HEK293 (cell line): Measurements from ENCODE around the gene GIPC1.
A peak's percentile ranks its signal among the peaks of the same experiment; 100 is the strongest.

Source experiments
- CTCF ChIA-PET: fragments of 350-600 bp; formaldehyde crosslinking; extraction: SDS; loops from one replicate; lab custom pipeline; 2021; ENCODE audit warnings: antibody characterized with exemption; lab: Yijun Ruan, JAX
- POLR2A ChIA-PET: fragments of 300-600 bp; formaldehyde crosslinking; extraction: SDS; loops from one replicate; lab custom pipeline; 2020; ENCODE audit warnings: antibody characterized with exemption, inconsistent platforms; lab: Yijun Ruan, JAX
- H3K27ac ChIP-seq: fragments of 200-500 bp; sonication (Bioruptor generic); 2 replicates; pipeline ENCODE4 v1.5.1; 2014; ENCODE audit warnings: low read depth, low read length, control low read depth, inconsistent platforms; ENCODE audit errors: extremely low read depth
- H3K36me3 ChIP-seq, 2 experiments: fragments of 200-500 bp in 1 of 2; sonication (Bioruptor generic) in 1 of 2; 1 replicate in 1 of 2; 2 replicates in 1 of 2; pipeline ENCODE4 v1.5.1; 2014 to 2017; ENCODE audit warnings: inconsistent platforms in 2 of 2, low read length in 2 of 2; ENCODE audit not compliant: control insufficient read depth in 2 of 2, insufficient read depth in 1 of 2
- H3K4me1 ChIP-seq: fragments of 200-500 bp; sonication (Bioruptor generic); 2 replicates; pipeline ENCODE4 v1.5.1; 2014; ENCODE audit warnings: mild to moderate bottlenecking, low read length, inconsistent platforms; ENCODE audit not compliant: control insufficient read depth, insufficient read depth
- H3K4me3 ChIP-seq: 2 replicates; pipeline ENCODE4 v1.5.1; 2011; ENCODE audit warnings: low read depth, mild to moderate bottlenecking, control low read depth, low read length, moderate library complexity
- H3K9me3 ChIP-seq: fragments of 200-500 bp; sonication (Bioruptor generic); 2 replicates; pipeline ENCODE4 v1.5.1; 2014; ENCODE audit warnings: low read depth, low read length, inconsistent platforms; ENCODE audit not compliant: control insufficient read depth, insufficient read depth
- BCL11B ChIP-seq: fragments of 450-650 bp; formaldehyde crosslinking; IDR thresholded peaks from 2 replicates; pipeline ENCODE4 v1.5.1; 2016; ENCODE audit warnings: low read depth, missing biosample characterization, missing genetic modification characterization
- GLI2 ChIP-seq: fragments of 450-650 bp; formaldehyde crosslinking; IDR thresholded peaks from 2 replicates; pipeline ENCODE4; 2017; ENCODE audit warnings: missing biosample characterization, missing genetic modification characterization, low read depth, borderline replicate concordance
- HOXC10 ChIP-seq: sonication (generic); formaldehyde crosslinking; IDR thresholded peaks from 2 replicates; pipeline ENCODE4 v1.8.1; 2023; ENCODE audit warnings: mild to moderate bottlenecking, missing genetic modification reagents
- HOXD13 ChIP-seq: sonication (generic); formaldehyde crosslinking; IDR thresholded peaks from 2 replicates; pipeline ENCODE4 v1.8.0; 2022; ENCODE audit warnings: missing genetic modification reagents, borderline replicate concordance
- IKZF3 ChIP-seq: fragments of 450-650 bp; IDR thresholded peaks from 2 replicates; pipeline ENCODE4 v1.5.0; 2018; ENCODE audit warnings: missing biosample characterization, mild to moderate bottlenecking, missing genetic modification characterization, moderate library complexity
- PRDM10 ChIP-seq: fragments of 450-650 bp; formaldehyde crosslinking; IDR thresholded peaks from 2 replicates; pipeline ENCODE4 v1.5.1; 2016; ENCODE audit warnings: missing biosample characterization, missing genetic modification characterization
- PRDM2 ChIP-seq: fragments of 450-650 bp; formaldehyde crosslinking; IDR thresholded peaks from 2 replicates; pipeline ENCODE4 v1.5.1; 2016; ENCODE audit warnings: missing biosample characterization, missing genetic modification characterization, borderline replicate concordance
- SP2 ChIP-seq: fragments of 450-650 bp; formaldehyde crosslinking; IDR thresholded peaks from 2 replicates; pipeline ENCODE4 v1.5.1; 2016; ENCODE audit warnings: missing biosample characterization, missing genetic modification characterization
- SP7 ChIP-seq: fragments of 450-650 bp; formaldehyde crosslinking; IDR thresholded peaks from 2 replicates; pipeline ENCODE4 v1.5.1; 2016; ENCODE audit warnings: missing biosample characterization, missing genetic modification characterization
- TRIM28 ChIP-seq: IDR thresholded peaks from 2 replicates; pipeline ENCODE4 v1.6.1; 2011; ENCODE audit warnings: low read length, control low read depth, borderline replicate concordance
- ZBTB26 ChIP-seq: fragments of 450-650 bp; formaldehyde crosslinking; optimal IDR thresholded peaks from 2 replicates; pipeline ENCODE3; 2016; ENCODE audit warnings: missing biosample characterization, mild to moderate bottlenecking, missing genetic modification characterization
- ZBTB49 ChIP-seq: fragments of 450-650 bp; formaldehyde crosslinking; IDR thresholded peaks from 2 replicates; pipeline ENCODE4 v1.5.1; 2016; ENCODE audit warnings: missing biosample characterization, missing genetic modification characterization, low read depth
- ZBTB7A ChIP-seq: fragments of 450-650 bp; formaldehyde crosslinking; IDR thresholded peaks from 2 replicates; pipeline ENCODE4 v1.5.1; 2016; ENCODE audit warnings: low read depth, missing biosample characterization, missing genetic modification characterization
- ZFP41 ChIP-seq: fragments of 450-650 bp; formaldehyde crosslinking; IDR thresholded peaks from 2 replicates; pipeline ENCODE4 v1.5.1; 2016; ENCODE audit warnings: missing biosample characterization, missing genetic modification characterization, borderline replicate concordance
- ZFP69B ChIP-seq: fragments of 450-650 bp; formaldehyde crosslinking; IDR thresholded peaks from 2 replicates; pipeline ENCODE4 v1.5.1; 2016; ENCODE audit warnings: missing biosample characterization, missing genetic modification characterization
- ZNF341 ChIP-seq: fragments of 450-650 bp; formaldehyde crosslinking; IDR thresholded peaks from 2 replicates; pipeline ENCODE4; 2016; ENCODE audit warnings: low read depth, missing biosample characterization, missing genetic modification characterization
- ZNF350 ChIP-seq: fragments of 450-650 bp; formaldehyde crosslinking; IDR thresholded peaks from 2 replicates; pipeline ENCODE4 v1.5.0; 2017; ENCODE audit warnings: missing biosample characterization, mild to moderate bottlenecking, missing genetic modification characterization
- ZNF37A ChIP-seq: fragments of 450-650 bp; IDR thresholded peaks from 2 replicates; pipeline ENCODE4 v1.5.1; 2018; ENCODE audit warnings: missing biosample characterization, missing genetic modification characterization
- ZNF514 ChIP-seq: fragments of 450-650 bp; formaldehyde crosslinking; IDR thresholded peaks from 2 replicates; pipeline ENCODE4 v1.5.1; 2016; ENCODE audit warnings: missing biosample characterization, missing genetic modification characterization
- ZNF560 ChIP-seq: fragments of 450-650 bp; formaldehyde crosslinking; IDR thresholded peaks from 2 replicates; pipeline ENCODE4 v1.5.1; 2017; ENCODE audit warnings: missing biosample characterization, missing genetic modification characterization, borderline replicate concordance
- ZNF785 ChIP-seq: fragments of 450-650 bp; formaldehyde crosslinking; IDR thresholded peaks from 2 replicates; pipeline ENCODE4 v1.5.1; 2016; ENCODE audit warnings: missing biosample characterization, missing genetic modification characterization
- ZNF792 ChIP-seq: fragments of 450-650 bp; formaldehyde crosslinking; IDR thresholded peaks from 2 replicates; pipeline ENCODE4 v1.5.1; 2016; ENCODE audit warnings: missing biosample characterization, missing genetic modification characterization

GIPC1 gene

GRCh38 chr19:14476673-14477401 is 19.1 kb downstream of the GIPC1 start (continued):
- TF ChIP-seq PRDM10 (tag by site-specific recombination) (peak; percentile 26; the same call in 1 of the 2 replicates), ZNF792 (tag by site-specific recombination) (no peak), SP2 (peak; percentile 39)

GRCh38 chr19:14476327-14476672 is 19.6 kb downstream of the GIPC1 start:
- H3K27ac ChIP-seq = no peak overlapping the region
- no peak overlapping the region for H3K4me3 ChIP-seq
- no peaks in the 10 kb centered on the region for H3K9me3 ChIP-seq
- POLR2A ChIA-PET = interaction anchor here (1.1 kb wide), 1 partner anchor 20 kb away, joined by 4 read pairs; the partner anchor contains the start of gene GIPC1
- H3K4me1 ChIP-seq = no peaks in the 10 kb centered on the region; the same call in 1 of the 2 replicates
- CTCF ChIA-PET = no interaction called here
- H3K36me3 ChIP-seq = peaks cover 0 to 30% of the 10 kb centered on the region in 2 experiments; a peak in 2 of 3 replicates
- 0 out of 2 replicates have a peak, but pooled peaks have one; percentile 18 for TF ChIP-seq PRDM2 (tag by site-specific recombination)
- no peak for TF ChIP-seq BCL11B (tag by site-specific recombination)
- TF ChIP-seq ZBTB7A = no peak
- TF ChIP-seq ZFP69B (tag by site-specific recombination) = peak; percentile 26; the same call in 1 of the 2 replicates
- TF ChIP-seq ZNF560 = 0 out of 2 replicates have a peak, but pooled peaks have one; percentile 2
- no peak for TF ChIP-seq ZNF785 (tag by site-specific recombination)
- no peak for TF ChIP-seq SP7 (tag by site-specific recombination)
- TF ChIP-seq ZBTB49 (tag by site-specific recombination) = no peak
- TF ChIP-seq ZNF341 (tag by site-specific recombination) = no peak
- TF ChIP-seq HOXD13 = no peak
- TF ChIP-seq HOXC10 (CRISPR knock-in tag) = no peak
- TF ChIP-seq GLI2 (tag by site-specific recombination) = no peak
- TF ChIP-seq ZNF350 (tag by site-specific recombination) = no peak
- TF ChIP-seq ZNF37A (tag by site-specific recombination) = no peak
- TF ChIP-seq ZBTB26 (tag by site-specific recombination) = peak; percentile 8
- no peak for TF ChIP-seq IKZF3 (tag by site-specific recombination)
- TF ChIP-seq ZNF514 = 0 out of 2 replicates have a peak, but pooled peaks have one; percentile 24
- TF ChIP-seq ZFP41 (tag by site-specific recombination) = no peak
- TF ChIP-seq TRIM28 = no peak
